Nephron (organoid): ENCODE data around the gene TTC39C.

ENCODE experiments used
- H3K27ac Mint-ChIP-seq, 3 experiments: 2 replicates each; pipeline ENCODE4 v1.8.0; 2020; ENCODE audit warnings: mixed read lengths in 3 of 3, mild to moderate bottlenecking in 2 of 3, moderate library complexity in 1 of 3
- H3K27me3 Mint-ChIP-seq: 2 replicates; pipeline ENCODE4 v1.8.0; 2021; ENCODE audit warnings: low read depth, mild to moderate bottlenecking, moderate library complexity, mixed read lengths
- H3K36me3 Mint-ChIP-seq: 2 replicates; pipeline ENCODE4 v1.8.0; 2020; ENCODE audit warnings: low read depth, mixed read lengths
- H3K4me1 Mint-ChIP-seq: 2 replicates; pipeline ENCODE4 v1.8.0; 2020; ENCODE audit warnings: mixed read lengths
- H3K4me3 Mint-ChIP-seq, 3 experiments: 2 replicates each; pipeline ENCODE4 v1.8.0; 2020; ENCODE audit warnings: mild to moderate bottlenecking in 3 of 3, mixed read lengths in 3 of 3, moderate library complexity in 2 of 3
- H3K9me3 Mint-ChIP-seq: 2 replicates; pipeline ENCODE4 v1.8.0; 2020; ENCODE audit warnings: mixed read lengths
- CTCF ChIP-seq, 3 experiments: fragments of 200-600 bp; sonication (generic); IDR thresholded peaks; one replicate each; pipeline ENCODE4 v1.5.0; 2021; ENCODE audit warnings: antibody characterized with exemption in 3 of 3; ENCODE audit not compliant: unreplicated experiment in 3 of 3

TTC39C gene

DNA sequence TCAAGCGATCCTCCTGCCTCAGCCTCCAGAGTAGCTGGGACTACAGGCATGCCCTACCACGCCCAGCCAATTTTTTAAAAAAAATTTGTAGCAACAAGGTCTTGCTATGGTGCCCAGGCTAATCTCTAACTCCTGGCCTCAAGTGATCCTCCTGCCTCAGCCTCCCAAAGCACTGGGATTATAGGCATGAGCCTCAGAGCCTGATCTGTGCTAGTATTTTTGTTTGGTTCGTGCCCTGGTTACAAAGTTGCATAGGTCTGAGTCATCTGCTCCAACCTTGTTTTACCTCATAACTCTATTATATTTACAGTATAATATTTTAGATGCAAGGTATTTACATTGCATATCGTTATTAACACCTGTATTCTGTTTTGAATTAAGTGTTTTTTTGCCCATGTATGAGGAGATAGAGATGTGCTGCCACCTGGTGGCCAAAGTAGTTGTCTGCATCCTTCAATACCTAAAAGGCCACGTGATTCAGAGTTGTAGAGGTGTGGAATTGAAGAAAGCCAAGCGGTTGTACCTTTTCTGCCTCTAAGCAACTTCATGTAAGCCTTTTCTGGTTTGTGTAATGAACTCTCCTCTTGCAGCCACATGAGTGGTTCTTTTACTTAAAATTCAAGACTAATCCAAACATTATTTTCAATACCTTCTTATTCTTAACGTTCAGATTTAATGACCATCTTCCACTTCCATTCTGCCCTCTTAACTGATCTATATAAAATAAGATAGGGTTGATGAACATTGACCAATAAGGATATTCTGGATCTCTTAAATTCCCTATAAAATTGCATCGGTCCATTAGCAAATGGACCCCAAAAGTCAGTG is 104.4 kb downstream of the TTC39C start:
- H3K27ac Mint-ChIP-seq, result no peak overlapping the region
- H3K27me3 Mint-ChIP-seq, result no peaks in the 10 kb centered on the region
- peaks cover 6% of the 10 kb centered on the region for H3K36me3 Mint-ChIP-seq
- H3K4me3 Mint-ChIP-seq, result no peak overlapping the region
- peak; percentile 93 for TF ChIP-seq CTCF (IDR thresholded peaks at IDR 0.05; ENCODE audit: unreplicated experiment in 3 of 3)
- no peaks in the 10 kb centered on the region for H3K4me1 Mint-ChIP-seq
- H3K9me3 Mint-ChIP-seq, result no peaks in the 10 kb centered on the region

GRCh38 chr18:24120676-24121075 is 106.1 kb downstream of the TTC39C start:
- Mint-ChIP-seq H3K27me3 (no peaks in the 10 kb centered on the region), H3K4me1 (no peaks in the 10 kb centered on the region), H3K9me3 (no peaks in the 10 kb centered on the region), H3K27ac (no peak overlapping the region), H3K4me3 (no peak overlapping the region), H3K36me3 (peaks cover 10% of the 10 kb centered on the region)
- TF ChIP-seq CTCF (IDR thresholded peaks at IDR 0.05; ENCODE audit: unreplicated experiment in 3 of 3), result no peak

DNA sequence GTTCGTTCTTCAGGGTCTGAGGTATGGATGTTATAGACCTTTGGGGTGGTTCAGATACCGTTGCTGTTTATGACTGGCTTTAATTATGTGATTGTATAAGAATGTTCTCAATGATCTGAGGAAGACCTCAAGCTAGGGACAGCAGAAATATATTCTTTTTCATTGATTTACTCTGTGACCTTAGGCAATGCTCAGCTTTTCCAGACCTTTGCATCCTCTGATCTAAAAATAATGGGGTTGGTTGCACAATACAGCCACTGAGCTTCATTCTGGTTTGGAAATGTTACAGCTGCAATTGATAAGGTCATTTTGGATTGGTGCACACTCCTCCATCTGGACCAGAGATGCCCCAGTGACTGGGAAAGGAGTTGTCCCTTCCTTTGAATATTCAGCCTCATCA is 107.1 kb downstream of the TTC39C start:
- Mint-ChIP-seq H3K27me3 (no peaks in the 10 kb centered on the region), H3K4me3 (no peak overlapping the region), H3K9me3 (no peaks in the 10 kb centered on the region), H3K4me1 (no peaks in the 10 kb centered on the region), H3K36me3 (peaks cover 11% of the 10 kb centered on the region), H3K27ac (no peak overlapping the region)
- no peak for TF ChIP-seq CTCF (IDR thresholded peaks at IDR 0.05; ENCODE audit: unreplicated experiment in 3 of 3)

DNA sequence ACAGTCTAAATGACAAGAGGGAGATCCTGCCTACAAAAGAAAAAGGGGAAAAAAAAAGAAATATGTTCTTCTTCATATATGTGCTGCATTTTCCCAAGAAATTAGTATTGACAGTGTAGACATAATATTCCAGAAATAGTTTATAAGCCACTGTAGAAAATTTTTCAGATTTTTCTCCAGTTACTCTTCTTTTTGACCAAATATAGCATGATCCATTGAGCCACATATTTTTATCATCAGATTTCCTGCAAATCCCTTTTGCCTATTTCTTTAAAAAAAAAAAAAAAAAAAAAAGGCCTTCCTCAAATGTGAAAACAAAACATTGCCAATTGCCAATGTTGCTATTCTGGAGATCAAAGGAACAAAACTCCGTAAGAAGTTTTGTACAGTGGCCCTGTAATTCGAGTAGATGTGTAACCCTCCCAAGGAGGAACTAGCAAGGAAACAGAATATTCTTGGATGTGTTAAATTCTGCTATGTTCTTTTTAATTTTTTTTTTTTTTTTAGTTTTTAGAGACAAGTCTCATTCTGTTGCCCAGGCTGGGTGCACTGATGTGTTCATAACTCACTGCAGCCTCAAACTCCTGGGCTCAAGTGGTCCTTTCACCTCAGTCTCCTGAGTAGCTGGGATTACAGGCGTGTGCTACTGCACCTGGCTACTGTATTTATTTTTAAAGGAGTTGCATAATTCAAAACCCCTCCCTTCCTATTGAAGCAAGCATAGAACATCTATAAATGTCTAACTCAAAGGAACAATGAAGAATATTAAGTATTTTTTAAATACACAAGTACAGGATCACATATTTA is 111.8 kb downstream of the TTC39C start:
- Mint-ChIP-seq H3K27ac (no peak overlapping the region), H3K27me3 (no peaks in the 10 kb centered on the region), H3K4me3 (no peak overlapping the region), H3K36me3 (peaks cover 9% of the 10 kb centered on the region), H3K4me1 (no peaks in the 10 kb centered on the region), H3K9me3 (no peaks in the 10 kb centered on the region)
- TF ChIP-seq CTCF (IDR thresholded peaks at IDR 0.05; ENCODE audit: unreplicated experiment in 3 of 3), result no peak

GRCh38 chr18:24127735-24128134 is 113.2 kb downstream of the TTC39C start:
- no peak overlapping the region for H3K27ac Mint-ChIP-seq
- peaks cover 9% of the 10 kb centered on the region for H3K36me3 Mint-ChIP-seq
- H3K4me1 Mint-ChIP-seq, result no peaks in the 10 kb centered on the region
- no peaks in the 10 kb centered on the region for H3K9me3 Mint-ChIP-seq
- TF ChIP-seq CTCF (IDR thresholded peaks at IDR 0.05; ENCODE audit: unreplicated experiment in 3 of 3), result no peak
- H3K27me3 Mint-ChIP-seq, result no peaks in the 10 kb centered on the region
- no peak overlapping the region for H3K4me3 Mint-ChIP-seq
